ENCODE data around the gene PLA2G5. TPM values are rescaled to one million over a fixed set of nuclear protein-coding genes. Genes with fewer than 3 reads are reported as not detected.
A peak's percentile ranks its signal among the peaks of the same experiment; 100 is the strongest.

The PLA2G5 gene
- polyA plus RNA-seq, 3 donors = not detected

DNA sequence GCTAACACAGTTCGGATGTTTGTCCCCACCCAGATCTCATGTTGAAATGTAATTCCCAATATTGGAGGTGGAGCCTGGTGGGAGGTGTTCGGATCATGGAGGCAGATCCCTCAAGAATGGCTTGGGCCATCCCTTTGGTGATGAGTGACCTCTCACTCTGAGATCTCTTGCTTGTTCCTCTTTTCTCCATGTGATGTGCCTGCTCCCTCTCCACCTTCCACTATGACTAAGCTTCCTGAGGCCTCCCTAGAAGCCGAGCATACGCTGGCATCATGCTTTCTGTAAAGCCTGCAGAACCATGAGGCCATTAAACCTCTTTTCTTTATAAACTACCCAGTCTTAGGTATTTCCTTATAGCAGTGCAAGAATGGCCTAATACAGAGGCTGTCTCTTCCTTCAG, 8.1 kb upstream of the PLA2G5 start:
- Histone ChIP-seq H4K20me1 (ENCODE audit: insufficient read depth, low read length) (no peaks in the 10 kb centered on the region), H3K4me2 (replicated peaks; ENCODE audit: extremely low read depth, low read length, poor library complexity, severe bottlenecking) (no peak overlapping the region), H3K4me3 (replicated peaks in 1 of 3; ENCODE audit: low read depth in 2 of 3, low read length in 3 of 3) (no peak overlapping the region), H3K27me3 (ENCODE audit: control insufficient read depth in 2 of 2, insufficient read depth in 2 of 2, low read length in 2 of 2) (peaks cover 3 to 4% of the 10 kb centered on the region in 2 donors), H3K79me2 (ENCODE audit: insufficient read depth, low read length) (no peaks in the 10 kb centered on the region), H2AFZ (ENCODE audit: insufficient read depth, low read depth, low read length, poor library complexity, severe bottlenecking) (no peak overlapping the region), H3K9ac (ENCODE audit: insufficient read depth, low read length, poor library complexity, severe bottlenecking) (no peak overlapping the region), H3K27ac (ENCODE audit: low read depth in 1 of 2, low read length in 2 of 2) (no peak overlapping the region), H3K4me1 (ENCODE audit: control insufficient read depth in 1 of 2, insufficient read depth in 2 of 2, low read length in 2 of 2) (peaks cover 39 to 44% of the 10 kb centered on the region in 2 donors), H3K9me3 (replicated peaks in 1 of 2; ENCODE audit: control insufficient read depth in 1 of 2, insufficient read depth in 1 of 2, low read length in 2 of 2) (peaks cover 0 to 9% of the 10 kb centered on the region in 2 donors), H3K36me3 (replicated peaks in 1 of 2; ENCODE audit: control insufficient read depth in 1 of 2, insufficient read depth in 2 of 2, low read length in 2 of 2) (no peaks in the 10 kb centered on the region)
- 8% methylated on average over 2 of the region's 4 CpGs for WGBS (ENCODE audit: insufficient coverage)
- peak; percentile 16 to 54 (median 39) for DNase-seq
- TF ChIP-seq, protein P1, sequence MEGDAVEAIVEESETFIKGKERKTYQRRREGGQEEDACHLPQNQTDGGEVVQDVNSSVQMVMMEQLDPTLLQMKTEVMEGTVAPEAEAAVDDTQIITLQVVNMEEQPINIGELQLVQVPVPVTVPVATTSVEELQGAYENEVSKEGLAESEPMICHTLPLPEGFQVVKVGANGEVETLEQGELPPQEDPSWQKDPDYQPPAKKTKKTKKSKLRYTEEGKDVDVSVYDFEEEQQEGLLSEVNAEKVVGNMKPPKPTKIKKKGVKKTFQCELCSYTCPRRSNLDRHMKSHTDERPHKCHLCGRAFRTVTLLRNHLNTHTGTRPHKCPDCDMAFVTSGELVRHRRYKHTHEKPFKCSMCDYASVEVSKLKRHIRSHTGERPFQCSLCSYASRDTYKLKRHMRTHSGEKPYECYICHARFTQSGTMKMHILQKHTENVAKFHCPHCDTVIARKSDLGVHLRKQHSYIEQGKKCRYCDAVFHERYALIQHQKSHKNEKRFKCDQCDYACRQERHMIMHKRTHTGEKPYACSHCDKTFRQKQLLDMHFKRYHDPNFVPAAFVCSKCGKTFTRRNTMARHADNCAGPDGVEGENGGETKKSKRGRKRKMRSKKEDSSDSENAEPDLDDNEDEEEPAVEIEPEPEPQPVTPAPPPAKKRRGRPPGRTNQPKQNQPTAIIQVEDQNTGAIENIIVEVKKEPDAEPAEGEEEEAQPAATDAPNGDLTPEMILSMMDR (IDR thresholded peaks at IDR 0.05) = no peak
- Mint-ChIP-seq H3K4me1 (peaks cover 33% of the 10 kb centered on the region), H3K9me3 (peaks cover 0 to 15% (median 7%) of the 10 kb centered on the region in 7 donors), H3K4me3 (no peak overlapping the region), H3K36me3 (peaks cover 0 to 3% of the 10 kb centered on the region in 2 donors), H3K27ac (peak overlapping the region in 3 of 7 donors; percentile 8 to 54 (median 32)), H3K27me3 (ENCODE audit: low read depth in 3 of 3) (peaks cover 6 to 19% (median 15%) of the 10 kb centered on the region in 3 donors)
- intact Hi-C loops (cut with micrococcal nuclease) = no loop called here

DNA sequence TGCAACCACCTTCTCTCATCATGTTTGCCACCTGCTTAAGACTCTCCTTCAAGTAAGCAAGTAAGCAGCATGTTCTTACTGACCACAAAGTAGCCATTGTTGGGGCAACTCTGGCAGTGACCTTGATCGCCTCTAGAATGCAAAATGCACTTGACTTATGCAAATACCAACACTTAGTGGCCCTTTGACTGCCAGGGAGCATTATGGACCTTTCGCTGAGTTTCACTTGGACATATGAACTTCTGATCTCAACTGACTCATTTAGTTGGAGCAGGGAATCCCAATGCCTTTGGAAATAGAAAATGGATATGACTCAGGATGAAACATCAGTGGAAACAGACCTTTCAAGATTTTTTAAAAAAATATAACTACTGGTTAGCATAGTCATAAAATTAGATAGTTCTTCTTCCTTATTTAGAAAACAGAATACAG, 6.1 kb upstream of the PLA2G5 start:
- WGBS (ENCODE audit: insufficient coverage) = 100% methylated on average over 1 of the region's 2 CpGs
- H3K4me1 Mint-ChIP-seq = peaks cover 25% of the 10 kb centered on the region
- Histone ChIP-seq H3K4me3 (replicated peaks in 1 of 3; ENCODE audit: low read depth in 2 of 3, low read length in 3 of 3) (no peak overlapping the region), H3K79me2 (ENCODE audit: insufficient read depth, low read length) (no peaks in the 10 kb centered on the region), H4K20me1 (ENCODE audit: insufficient read depth, low read length) (no peaks in the 10 kb centered on the region), H3K9me3 (replicated peaks in 1 of 2; ENCODE audit: control insufficient read depth in 1 of 2, insufficient read depth in 1 of 2, low read length in 2 of 2) (peaks cover 0 to 9% of the 10 kb centered on the region in 2 donors), H3K27me3 (ENCODE audit: control insufficient read depth in 2 of 2, insufficient read depth in 2 of 2, low read length in 2 of 2) (peaks cover 3 to 4% of the 10 kb centered on the region in 2 donors), H3K9ac (ENCODE audit: insufficient read depth, low read length, poor library complexity, severe bottlenecking) (no peak overlapping the region), H3K4me1 (ENCODE audit: control insufficient read depth in 1 of 2, insufficient read depth in 2 of 2, low read length in 2 of 2) (peaks cover 33 to 34% of the 10 kb centered on the region in 2 donors), H3K36me3 (replicated peaks in 1 of 2; ENCODE audit: control insufficient read depth in 1 of 2, insufficient read depth in 2 of 2, low read length in 2 of 2) (no peaks in the 10 kb centered on the region), H2AFZ (ENCODE audit: insufficient read depth, low read depth, low read length, poor library complexity, severe bottlenecking) (no peak overlapping the region), H3K27ac (ENCODE audit: low read depth in 1 of 2, low read length in 2 of 2) (no peak overlapping the region), H3K4me2 (replicated peaks; ENCODE audit: extremely low read depth, low read length, poor library complexity, severe bottlenecking) (no peak overlapping the region)
- TF ChIP-seq, protein P1 (IDR thresholded peaks at IDR 0.05) = no peak
- H3K27me3 Mint-ChIP-seq (ENCODE audit: low read depth in 3 of 3) = peaks cover 2 to 18% (median 17%) of the 10 kb centered on the region in 3 donors
- peaks cover 0 to 15% (median 7%) of the 10 kb centered on the region in 7 donors for H3K9me3 Mint-ChIP-seq
- H3K36me3 Mint-ChIP-seq = peaks cover 0 to 3% of the 10 kb centered on the region in 2 donors
- H3K27ac Mint-ChIP-seq = no peak overlapping the region
- intact Hi-C loops (cut with micrococcal nuclease) = no loop called here
- H3K4me3 Mint-ChIP-seq = no peak overlapping the region
- DNase-seq = no peak
